B cell (primary cell): ENCODE measurements around the gene FBXO9. TPM values are rescaled to one million over a fixed set of nuclear protein-coding genes. Genes with fewer than 3 reads are reported as not detected.

Experiments used
- ATAC-seq: fragments of 200-7000 bp; cut with Tn5 transposase; one replicate; pipeline ENCODE4 v1.10.0; 2021; ENCODE audit warnings: low read depth, mild to moderate bottlenecking, moderate number of reproducible peaks, moderate library complexity
- CTCF ChIA-PET: fragments of 350-600 bp; sonication (Branson Sonifier 250); formaldehyde crosslinking; loops from one replicate; lab custom pipeline; 2021; ENCODE audit warnings: antibody characterized with exemption, inconsistent platforms; lab: Charles Lee
- POLR2A ChIA-PET: fragments of 350-600 bp; sonication (Branson Sonifier 250); formaldehyde crosslinking; loops from one replicate; lab custom pipeline; 2021; ENCODE audit warnings: antibody characterized with exemption; lab: Charles Lee
- DNase-seq: peaks from one replicate; pipeline ENCODE4 v3.0.0; 2013
- H2AFZ ChIP-seq: 2 replicates; pipeline ENCODE4 v1.6.1; 2012; ENCODE audit warnings: mild to moderate bottlenecking, low read depth, low read length; ENCODE audit not compliant: insufficient read depth, poor library complexity, severe bottlenecking
- H3K27ac ChIP-seq, 2 donors: 1 replicate in 1 of 2; 2 replicates in 1 of 2; pipeline ENCODE4 v1.5.1; 2012 to 2013; ENCODE audit warnings: low read length in 2 of 2, mild to moderate bottlenecking in 2 of 2, moderate library complexity in 1 of 2
- H3K27me3 ChIP-seq, 4 experiments: fragments of 200-600 bp in 1 of 4; sonication (generic) in 1 of 4; replicated peaks in 1 of 4; 1 replicate in 2 of 4; 2 replicates in 2 of 4; pipeline versions ENCODE4 v1.6.1 to v1.7.0; 2013 to 2016; ENCODE audit warnings: low read length in 3 of 4, mild to moderate bottlenecking in 2 of 4, mixed read lengths in 1 of 4, moderate library complexity in 1 of 4; ENCODE audit not compliant: insufficient read depth in 4 of 4, control insufficient read depth in 3 of 4; ENCODE audit errors: control extremely low read depth in 1 of 4
- H3K36me3 ChIP-seq, 2 experiments: replicated peaks in 1 of 2; 1 replicate in 1 of 2; 2 replicates in 1 of 2; pipeline versions ENCODE4 v1.6.1 to v1.7.1; 2013; ENCODE audit warnings: low read length in 1 of 2; ENCODE audit not compliant: insufficient read depth in 2 of 2, control insufficient read depth in 1 of 2; ENCODE audit errors: control extremely low read depth in 1 of 2, extremely low read depth in 1 of 2
- H3K4me1 ChIP-seq, 2 donors: fragments of 200-600 bp in 1 of 2; sonication (generic) in 1 of 2; 1 replicate in 1 of 2; 2 replicates in 1 of 2; pipeline versions ENCODE4 v1.5.1 to v1.6.1; 2013 to 2017; ENCODE audit warnings: low read length in 2 of 2; ENCODE audit not compliant: control insufficient read depth in 2 of 2, insufficient read depth in 2 of 2
- H3K4me2 ChIP-seq: replicated peaks from 2 replicates; pipeline ENCODE3; 2012; ENCODE audit warnings: mild to moderate bottlenecking, low read depth, low read length; ENCODE audit not compliant: poor library complexity, severe bottlenecking
- H3K4me3 ChIP-seq, 5 experiments: fragments of 200-600 bp in 1 of 5; sonication (generic) in 1 of 5; 1 replicate in 3 of 5; 2 replicates in 2 of 5; pipeline versions ENCODE4 v1.5.1 to v1.7.0; 2011 to 2016; ENCODE audit warnings: low read length in 4 of 5, mild to moderate bottlenecking in 4 of 5, low read depth in 2 of 5, control low read depth in 1 of 5, moderate library complexity in 1 of 5; ENCODE audit not compliant: insufficient read depth in 1 of 5; ENCODE audit errors: control extremely low read depth in 1 of 5, extremely low read depth in 1 of 5
- H3K79me2 ChIP-seq: fragments of 200-600 bp; sonication (generic); one replicate; pipeline ENCODE4 v1.6.0; 2016; ENCODE audit warnings: low read length; ENCODE audit not compliant: control insufficient read depth, insufficient read depth
- H3K9ac ChIP-seq: fragments of 200-600 bp; sonication (generic); 2 replicates; pipeline ENCODE4 v1.6.1; 2017; ENCODE audit warnings: mild to moderate bottlenecking, low read length, moderate library complexity
- H3K9me3 ChIP-seq, 3 donors: one replicate each; pipeline versions ENCODE4 v1.6.1 to v1.7.1; 2013; ENCODE audit warnings: low read length in 2 of 3; ENCODE audit not compliant: control insufficient read depth in 2 of 3, insufficient read depth in 1 of 3; ENCODE audit errors: control extremely low read depth in 1 of 3
- H4K20me1 ChIP-seq: 2 replicates; pipeline ENCODE4 v1.6.0; 2012; ENCODE audit warnings: mild to moderate bottlenecking, low read length; ENCODE audit not compliant: insufficient read depth, control insufficient read depth, poor library complexity, severe bottlenecking
- H3K27ac Mint-ChIP-seq: one replicate; pipeline ENCODE4 v1.8.0; 2021; ENCODE audit warnings: mixed read lengths
- H3K27me3 Mint-ChIP-seq: one replicate; pipeline ENCODE4 v1.8.0; 2021; ENCODE audit warnings: mixed read lengths
- H3K4me1 Mint-ChIP-seq: one replicate; pipeline ENCODE4 v1.8.0; 2021; ENCODE audit warnings: mixed read lengths
- H3K4me3 Mint-ChIP-seq: one replicate; pipeline ENCODE4 v1.8.0; 2021; ENCODE audit warnings: mixed read lengths
- H3K9me3 Mint-ChIP-seq: one replicate; pipeline ENCODE4 v1.8.0; 2022; ENCODE audit warnings: mixed read lengths; ENCODE audit not compliant: insufficient read depth
- CTCF ChIP-seq: fragments of 200-600 bp; IDR thresholded peaks from one replicate; pipeline ENCODE4 v1.8.0; 2022; ENCODE audit warnings: antibody characterized with exemption, mild to moderate bottlenecking
- EZH2 ChIP-seq: IDR thresholded peaks from 2 replicates; pipeline ENCODE4 v1.6.1; 2012; ENCODE audit warnings: borderline replicate concordance, low read depth, mild to moderate bottlenecking, moderate library complexity, low read length; ENCODE audit not compliant: insufficient read depth, poor library complexity, severe bottlenecking
- WGBS: methylation state at CpG from one replicate; pipeline ENCODE4 v1.1.5; 2013; ENCODE audit warnings: missing lambda C conversion rate; ENCODE audit not compliant: insufficient coverage; 5-methylcytosine and 5-hydroxymethylcytosine counted together
- intact Hi-C: fragments of 100-400 bp; cut with micrococcal nuclease; formaldehyde crosslinking; loops from one replicate; pipeline ENCODE4 v1.10.0; 2022
- polyA plus RNA-seq: library from polyadenylated mRNA; depleted of rRNA; stranded (reverse); fragments of >200 nt; gene quantifications from 2 replicates; pipeline ENCODE4 v1.2.3, GENCODE V29; 2012
- total RNA-seq, 2 donors: library from RNA; stranded (reverse); fragments of 120-200 nt in 1 of 2; gene quantifications; 1 replicate in 1 of 2; 2 replicates in 1 of 2; pipeline versions ENCODE4 v1.2.3 to v1.2.4, GENCODE V29; 2013 to 2022

The FBXO9 gene
- total and polyA plus RNA-seq, 2 donors (not counting 1 experiment from before 2014, with no cell fraction given), result 105 TPM

DNA sequence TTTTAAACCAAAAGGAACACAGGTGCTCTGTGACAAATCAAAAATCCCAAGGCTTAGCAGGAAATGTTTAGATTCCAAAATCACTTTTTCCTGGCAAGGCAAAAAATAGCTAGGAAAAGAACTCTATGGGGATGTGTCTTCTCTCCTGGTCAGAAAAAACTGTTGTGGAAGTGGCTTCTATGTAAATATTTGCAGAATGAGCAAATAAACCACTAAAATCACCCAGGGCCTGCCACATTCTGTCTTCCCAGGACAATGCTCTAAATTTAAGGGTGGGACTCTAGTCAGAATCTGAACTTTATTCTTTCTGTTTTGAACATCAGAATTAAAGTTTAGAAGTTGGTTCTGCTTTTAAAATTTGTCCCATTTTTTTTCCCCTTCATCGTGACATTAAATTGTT is 54.1 kb downstream of the FBXO9 start:
- intact Hi-C loops, result no loop called here
- ATAC-seq (no peak), DNase-seq (no peak)
- peaks cover 4% of the 10 kb centered on the region for H3K27me3 Mint-ChIP-seq
- H3K4me3 Mint-ChIP-seq, result no peak overlapping the region
- Histone ChIP-seq H3K4me3 (no peak overlapping the region), H3K4me1 (no peaks in the 10 kb centered on the region), H3K4me2 (no peak overlapping the region), H3K27ac (no peak overlapping the region), H3K79me2 (no peaks in the 10 kb centered on the region), H4K20me1 (no peaks in the 10 kb centered on the region), H3K9me3 (peaks cover 0 to 2% (median 1%) of the 10 kb centered on the region in 3 donors), H3K27me3 (no peaks in the 10 kb centered on the region), H3K36me3 (no peaks in the 10 kb centered on the region), H3K9ac (no peak overlapping the region), H2AFZ (no peak overlapping the region)
- peaks cover 7% of the 10 kb centered on the region for H3K9me3 Mint-ChIP-seq
- no peaks in the 10 kb centered on the region for H3K4me1 Mint-ChIP-seq
- 100% methylated on average over 1 of the region's 1 CpG for WGBS
- CTCF ChIA-PET, result no interaction called here
- POLR2A ChIA-PET, result no interaction called here
- TF ChIP-seq EZH2 (no peak), CTCF (no peak)
- H3K27ac Mint-ChIP-seq, result no peak overlapping the region

DNA sequence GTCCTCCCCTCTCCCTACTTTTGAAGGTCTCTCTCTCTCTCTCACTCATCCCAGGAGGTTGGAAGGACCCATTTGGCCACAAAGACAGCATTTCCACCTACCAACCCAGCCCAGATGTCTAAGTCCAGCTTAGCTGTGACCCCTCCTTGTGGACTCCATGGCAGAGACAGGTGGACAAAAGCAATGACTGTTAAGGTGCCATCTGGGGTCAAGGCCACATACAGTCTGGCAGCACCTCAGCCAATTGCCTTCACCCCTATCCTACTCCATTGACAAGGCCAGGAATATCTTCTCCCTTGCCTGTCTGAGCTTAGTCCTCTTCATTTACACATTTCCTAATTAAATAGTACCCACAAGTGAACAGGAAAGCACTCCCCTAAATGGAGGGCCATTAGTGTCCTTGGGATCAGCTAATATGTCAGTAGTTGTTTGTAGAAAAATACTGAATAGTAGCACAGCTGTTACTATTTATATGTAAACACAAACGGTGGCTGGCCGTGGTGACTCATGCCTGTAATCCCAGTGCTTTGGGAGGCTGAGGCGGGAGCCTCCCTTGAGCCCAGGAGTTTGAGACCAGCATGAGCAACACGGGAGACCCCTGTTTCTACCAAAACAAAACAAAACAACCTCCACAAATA is 54.7 kb downstream of the FBXO9 start:
- H3K27me3 ChIP-seq, result no peaks in the 10 kb centered on the region
- peaks cover 0 to 1% (median under 1%) of the 10 kb centered on the region in 3 donors for H3K9me3 ChIP-seq
- no peak overlapping the region for H2AFZ ChIP-seq
- no peak overlapping the region for H3K27ac ChIP-seq
- TF ChIP-seq CTCF (no peak), EZH2 (no peak)
- ATAC-seq (no peak), DNase-seq (no peak)
- no peaks in the 10 kb centered on the region for H4K20me1 ChIP-seq
- H3K4me2 ChIP-seq, result no peak overlapping the region
- peaks cover 6% of the 10 kb centered on the region for H3K9me3 Mint-ChIP-seq
- intact Hi-C loops, result no loop called here
- no peaks in the 10 kb centered on the region for H3K4me1 Mint-ChIP-seq
- no peak overlapping the region for H3K4me3 ChIP-seq
- WGBS, result 82% methylated on average over 3 of the region's 4 CpGs
- ChIA-PET POLR2A (no interaction called here), CTCF (no interaction called here)
- H3K27ac Mint-ChIP-seq, result no peak overlapping the region
- peaks cover 4% of the 10 kb centered on the region for H3K27me3 Mint-ChIP-seq
- H3K4me1 ChIP-seq, result no peaks in the 10 kb centered on the region
- H3K79me2 ChIP-seq, result no peaks in the 10 kb centered on the region
- no peak overlapping the region for H3K9ac ChIP-seq
- no peaks in the 10 kb centered on the region for H3K36me3 ChIP-seq
- H3K4me3 Mint-ChIP-seq, result no peak overlapping the region
